WERI-Rb-1 (cell line): ENCODE results near the gene SNRPN.

Source experiments
- DNase-seq: peaks from one replicate; pipeline ENCODE4 v3.0.0-alpha.2; 2020
- H3K27ac ChIP-seq: fragments of 250-450 bp; sonication (Bioruptor Pico); 2 replicates; pipeline ENCODE4 v1.5.1; 2020; ENCODE audit warnings: mild to moderate bottlenecking, moderate library complexity
- H3K27me3 ChIP-seq: fragments of 250-450 bp; sonication (Bioruptor Pico); 2 replicates; pipeline ENCODE4 v1.5.1; 2021; ENCODE audit warnings: mild to moderate bottlenecking, low read depth, moderate library complexity; ENCODE audit not compliant: insufficient read depth, severe bottlenecking
- H3K36me3 ChIP-seq: fragments of 250-450 bp; sonication (Bioruptor Pico); 2 replicates; pipeline ENCODE4 v1.5.1; 2020; ENCODE audit warnings: mild to moderate bottlenecking, moderate library complexity
- H3K4me3 ChIP-seq: 2 replicates; pipeline ENCODE4 v1.5.1; 2011; ENCODE audit warnings: low read depth, mild to moderate bottlenecking, control low read depth, low read length
- H3K9me3 ChIP-seq: fragments of 250-450 bp; sonication (Bioruptor Pico); 2 replicates; pipeline ENCODE4 v1.5.1; 2021; ENCODE audit warnings: mild to moderate bottlenecking, moderate library complexity; ENCODE audit not compliant: severe bottlenecking
- CTCF ChIP-seq: IDR thresholded peaks from 2 replicates; pipeline ENCODE4 v1.5.1; 2011; ENCODE audit warnings: low read depth, mild to moderate bottlenecking, control low read depth, inconsistent platforms, low read length

The SNRPN gene

GRCh38 chr15:24977686-24978085 lies 22.9 kb downstream of the SNRPN start:
- TF ChIP-seq CTCF: no peak

GRCh38 chr15:24985224-24985623 lies 30.4 kb downstream of the SNRPN start:
- no peak overlapping the region for H3K27ac ChIP-seq
- peaks cover 3% of the 10 kb centered on the region for H3K27me3 ChIP-seq
- H3K9me3 ChIP-seq: no peaks in the 10 kb centered on the region
- H3K4me3 ChIP-seq: no peak overlapping the region
- no peak for DNase-seq
- TF ChIP-seq CTCF: no peak
- H3K36me3 ChIP-seq: peaks cover 8% of the 10 kb centered on the region

More at GRCh38 chr15:24977686-24978085, 22.9 kb downstream of the SNRPN start:
- DNase-seq: no peak
- Histone ChIP-seq H3K27ac (no peak overlapping the region), H3K4me3 (no peak overlapping the region), H3K36me3 (peaks cover 24% of the 10 kb centered on the region), H3K9me3 (no peaks in the 10 kb centered on the region), H3K27me3 (peaks cover 6% of the 10 kb centered on the region)

GRCh38 chr15:24986653-24987052 lies 31.9 kb downstream of the SNRPN start:
- Histone ChIP-seq H3K27ac (no peak overlapping the region), H3K36me3 (peaks cover 8% of the 10 kb centered on the region), H3K9me3 (no peaks in the 10 kb centered on the region), H3K4me3 (no peak overlapping the region), H3K27me3 (peaks cover 3% of the 10 kb centered on the region)
- no peak for TF ChIP-seq CTCF
- DNase-seq: no peak

- no peak for TF ChIP-seq CTCF
- Histone ChIP-seq H3K27me3 (peaks cover 2% of the 10 kb centered on the region), H3K36me3 (peaks cover 9% of the 10 kb centered on the region), H3K4me3 (no peak overlapping the region), H3K9me3 (no peaks in the 10 kb centered on the region), H3K27ac (no peak overlapping the region)
- no peak for DNase-seq
Observed at GRCh38 chr15:25019434-25019833, 64.6 kb downstream of the SNRPN start.

- no peak for TF ChIP-seq CTCF
- H3K27ac ChIP-seq: no peak overlapping the region
- H3K9me3 ChIP-seq: no peaks in the 10 kb centered on the region
- H3K4me3 ChIP-seq: no peak overlapping the region
- H3K36me3 ChIP-seq: peaks cover 11% of the 10 kb centered on the region
- peaks cover 2% of the 10 kb centered on the region for H3K27me3 ChIP-seq
- no peak for DNase-seq
Observed at GRCh38 chr15:25022233-25022632, 67.4 kb downstream of the SNRPN start.
